Heart left ventricle (tissue), 13 donors: ENCODE data around the gene TMEM253.

ENCODE experiments used
- POLR2A ChIP-seq, 2 donors: fragments of 450-650 bp; IDR thresholded peaks; one replicate each; pipeline ENCODE4 v1.6.1; 2017; ENCODE audit warnings: antibody characterized with exemption in 2 of 2, mild to moderate bottlenecking in 2 of 2, moderate library complexity in 2 of 2
- TF ChIP-seq, protein P1 (sequence below), 12 donors: fragments of 200-600 bp; sonication (generic) in 4 of 12; IDR thresholded peaks; one replicate each; pipeline versions ENCODE4 v1.5.0 to v1.8.0; 2018 to 2022; ENCODE audit warnings: antibody characterized with exemption in 12 of 12, mild to moderate bottlenecking in 5 of 12
- donor health status: ischemic (EF 13 %, LVEDD 7.1; RV severe dilation, severe dysfunction).
- donor health status: DM: no; HTN: yes; CAD: no.
- donor health status: DM: no; HTN: no; CAD: no.
- donor health status: ischemic (EF 25% LVEDD 6.9; RV normal size, moderate dysfunction).
- donor health status: ischemic (EF 25% LVEDD 5.7; RV mildly dilated, moderate dysfunction).
- donor health status: ischemic (EF 35%, LVEDD 5.7; RV mildly dilated, moderate dysfunction).
- donor health status: nonischemic (EF 11% LVEDD 7.7; RV severe dilation, severe dysfunction).
- donor health status: DM: yes; HTN: yes; CAD: no.
- donor health status: PGD.
- donor health status: ischemic (EF 29% LVEDD 5.4; RV normal size, mild dysfunction).
- donor health status: nonischemic (EF 23%, LVEDD 6.1; RV moderate dilation, normal function).

DNA sequence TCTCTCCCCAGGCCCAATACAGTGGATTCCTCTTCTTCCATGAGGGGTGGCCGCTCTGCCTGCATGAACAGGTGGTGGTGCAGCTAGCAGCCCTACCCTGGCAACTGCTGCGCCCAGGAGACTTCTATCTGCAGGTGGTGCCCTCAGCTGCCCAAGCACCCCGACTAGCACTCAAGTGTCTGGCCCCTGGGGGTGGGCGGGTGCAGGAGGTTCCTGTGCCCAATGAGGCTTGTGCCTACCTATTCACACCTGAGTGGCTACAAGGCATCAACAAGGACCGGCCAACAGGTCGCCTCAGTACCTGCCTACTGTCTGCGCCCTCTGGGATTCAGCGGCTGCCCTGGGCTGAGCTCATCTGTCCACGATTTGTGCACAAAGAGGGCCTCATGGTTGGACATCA lies 26.9 kb upstream of the TMEM253 start:
- no peak for TF ChIP-seq POLR2A (IDR thresholded peaks at IDR 0.05)
- TF ChIP-seq, protein P1, sequence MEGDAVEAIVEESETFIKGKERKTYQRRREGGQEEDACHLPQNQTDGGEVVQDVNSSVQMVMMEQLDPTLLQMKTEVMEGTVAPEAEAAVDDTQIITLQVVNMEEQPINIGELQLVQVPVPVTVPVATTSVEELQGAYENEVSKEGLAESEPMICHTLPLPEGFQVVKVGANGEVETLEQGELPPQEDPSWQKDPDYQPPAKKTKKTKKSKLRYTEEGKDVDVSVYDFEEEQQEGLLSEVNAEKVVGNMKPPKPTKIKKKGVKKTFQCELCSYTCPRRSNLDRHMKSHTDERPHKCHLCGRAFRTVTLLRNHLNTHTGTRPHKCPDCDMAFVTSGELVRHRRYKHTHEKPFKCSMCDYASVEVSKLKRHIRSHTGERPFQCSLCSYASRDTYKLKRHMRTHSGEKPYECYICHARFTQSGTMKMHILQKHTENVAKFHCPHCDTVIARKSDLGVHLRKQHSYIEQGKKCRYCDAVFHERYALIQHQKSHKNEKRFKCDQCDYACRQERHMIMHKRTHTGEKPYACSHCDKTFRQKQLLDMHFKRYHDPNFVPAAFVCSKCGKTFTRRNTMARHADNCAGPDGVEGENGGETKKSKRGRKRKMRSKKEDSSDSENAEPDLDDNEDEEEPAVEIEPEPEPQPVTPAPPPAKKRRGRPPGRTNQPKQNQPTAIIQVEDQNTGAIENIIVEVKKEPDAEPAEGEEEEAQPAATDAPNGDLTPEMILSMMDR (IDR thresholded peaks at IDR 0.05), result no peak
